ENCODE measurements around the gene RASL11A. TPM values are rescaled to one million over a fixed set of nuclear protein-coding genes. Genes with fewer than 3 reads are reported as not detected.
"Not testable (repeated sequence)": the region's sequence is repeated elsewhere in the genome, so short reads cannot be mapped to it uniquely, and the experiment has no call there.

The RASL11A gene
- 0.65 TPM for polyA plus RNA-seq (2013, experiment 1 of 4)
- polyA plus RNA-seq (2013, experiment 2 of 4): 0.68 TPM
- 0.59 TPM for polyA plus RNA-seq (2013, experiment 3 of 4)
- polyA plus RNA-seq (2013, experiment 4 of 4): 1.6 TPM

- Histone ChIP-seq H3K27me3 (ENCODE audit: control insufficient read depth, insufficient read depth, low read length, poor library complexity, severe bottlenecking) (peaks cover 37% of the 10 kb centered on the region), H3K9me3 (ENCODE audit: control insufficient read depth, low read length) (no peaks in the 10 kb centered on the region), H3K36me3 (ENCODE audit: control insufficient read depth, insufficient read depth, low read length) (no peaks in the 10 kb centered on the region), H3K4me3 (ENCODE audit: insufficient read depth, low read depth, low read length) (peak within 1 kb of the TSS; percentile 64), H3K27ac (ENCODE audit: insufficient read depth, low read depth, low read length, poor library complexity, severe bottlenecking) (no peak within 1 kb of the TSS), H3K4me1 (ENCODE audit: control insufficient read depth, insufficient read depth, low read length) (no peaks in the 10 kb centered on the region)
- WGBS, 2 experiments: 2% methylated on average over 99 of the region's 99 CpGs
Observed at GRCh38 chr13:27270594-27271520, at the start of gene RASL11A. RASL11A (plus strand) TSS chr13:27270830; CDS start chr13:27270945, 115 bp downstream.

GRCh38 chr13:27222100-27222499 is 48.5 kb upstream of the RASL11A start:
- H3K4me3 ChIP-seq (ENCODE audit: insufficient read depth, low read depth, low read length); H3K36me3 ChIP-seq (ENCODE audit: control insufficient read depth, insufficient read depth, low read length); H3K9me3 ChIP-seq (ENCODE audit: control insufficient read depth, low read length); H3K4me1 ChIP-seq (ENCODE audit: control insufficient read depth, insufficient read depth, low read length); H3K27ac ChIP-seq (ENCODE audit: insufficient read depth, low read depth, low read length, poor library complexity, severe bottlenecking); H3K27me3 ChIP-seq (ENCODE audit: control insufficient read depth, insufficient read depth, low read length, poor library complexity, severe bottlenecking): not testable (repeated sequence)
- WGBS, 2 experiments: 77 to 90% methylated on average over 2 of the region's 2 CpGs

GRCh38 chr13:27226991-27227390 is 43.6 kb upstream of the RASL11A start:
- H3K27me3 ChIP-seq (ENCODE audit: control insufficient read depth, insufficient read depth, low read length, poor library complexity, severe bottlenecking): peaks cover 3% of the 10 kb centered on the region
- H3K4me1 ChIP-seq (ENCODE audit: control insufficient read depth, insufficient read depth, low read length): no peaks in the 10 kb centered on the region
- H3K27ac ChIP-seq (ENCODE audit: insufficient read depth, low read depth, low read length, poor library complexity, severe bottlenecking): no peak overlapping the region
- H3K36me3 ChIP-seq (ENCODE audit: control insufficient read depth, insufficient read depth, low read length): no peaks in the 10 kb centered on the region
- 89 to 94% methylated on average over 2 of the region's 2 CpGs for WGBS, 2 experiments
- H3K9me3 ChIP-seq (ENCODE audit: control insufficient read depth, low read length): no peaks in the 10 kb centered on the region
- no peak overlapping the region for H3K4me3 ChIP-seq (ENCODE audit: insufficient read depth, low read depth, low read length)

GRCh38 chr13:27228131-27228530 is 42.5 kb upstream of the RASL11A start:
- Histone ChIP-seq H3K36me3 (ENCODE audit: control insufficient read depth, insufficient read depth, low read length) (no peaks in the 10 kb centered on the region), H3K27me3 (ENCODE audit: control insufficient read depth, insufficient read depth, low read length, poor library complexity, severe bottlenecking) (peaks cover 3% of the 10 kb centered on the region), H3K4me3 (ENCODE audit: insufficient read depth, low read depth, low read length) (no peak overlapping the region), H3K27ac (ENCODE audit: insufficient read depth, low read depth, low read length, poor library complexity, severe bottlenecking) (no peak overlapping the region), H3K4me1 (ENCODE audit: control insufficient read depth, insufficient read depth, low read length) (no peaks in the 10 kb centered on the region), H3K9me3 (ENCODE audit: control insufficient read depth, low read length) (no peaks in the 10 kb centered on the region)

- H3K9me3 ChIP-seq (ENCODE audit: control insufficient read depth, low read length): no peaks in the 10 kb centered on the region
- no peaks in the 10 kb centered on the region for H3K4me1 ChIP-seq (ENCODE audit: control insufficient read depth, insufficient read depth, low read length)
- no peaks in the 10 kb centered on the region for H3K36me3 ChIP-seq (ENCODE audit: control insufficient read depth, insufficient read depth, low read length)
- no peaks in the 10 kb centered on the region for H3K27me3 ChIP-seq (ENCODE audit: control insufficient read depth, insufficient read depth, low read length, poor library complexity, severe bottlenecking)
- H3K4me3 ChIP-seq (ENCODE audit: insufficient read depth, low read depth, low read length): no peak overlapping the region
- 97 to 98% methylated on average over 2 to 3 of the region's 3 CpGs for WGBS, 2 experiments
- no peak overlapping the region for H3K27ac ChIP-seq (ENCODE audit: insufficient read depth, low read depth, low read length, poor library complexity, severe bottlenecking)
Observed at GRCh38 chr13:27229642-27230041, 41.0 kb upstream of the RASL11A start.

GRCh38 chr13:27233964-27234363 is 36.7 kb upstream of the RASL11A start:
- H3K36me3 ChIP-seq (ENCODE audit: control insufficient read depth, insufficient read depth, low read length): no peaks in the 10 kb centered on the region
- WGBS, 2 experiments: 94 to 96% methylated on average over 5 of the region's 5 CpGs
- no peaks in the 10 kb centered on the region for H3K27me3 ChIP-seq (ENCODE audit: control insufficient read depth, insufficient read depth, low read length, poor library complexity, severe bottlenecking)
- no peaks in the 10 kb centered on the region for H3K4me1 ChIP-seq (ENCODE audit: control insufficient read depth, insufficient read depth, low read length)
- no peak overlapping the region for H3K27ac ChIP-seq (ENCODE audit: insufficient read depth, low read depth, low read length, poor library complexity, severe bottlenecking)
- H3K4me3 ChIP-seq (ENCODE audit: insufficient read depth, low read depth, low read length): no peak overlapping the region
- H3K9me3 ChIP-seq (ENCODE audit: control insufficient read depth, low read length): no peaks in the 10 kb centered on the region

GRCh38 chr13:27236478-27236877 is 34.2 kb upstream of the RASL11A start:
- Histone ChIP-seq H3K9me3 (ENCODE audit: control insufficient read depth, low read length) (no peaks in the 10 kb centered on the region), H3K4me1 (ENCODE audit: control insufficient read depth, insufficient read depth, low read length) (no peaks in the 10 kb centered on the region), H3K27ac (ENCODE audit: insufficient read depth, low read depth, low read length, poor library complexity, severe bottlenecking) (no peak overlapping the region), H3K4me3 (ENCODE audit: insufficient read depth, low read depth, low read length) (no peak overlapping the region), H3K27me3 (ENCODE audit: control insufficient read depth, insufficient read depth, low read length, poor library complexity, severe bottlenecking) (no peaks in the 10 kb centered on the region), H3K36me3 (ENCODE audit: control insufficient read depth, insufficient read depth, low read length) (no peaks in the 10 kb centered on the region)
- WGBS, 2 experiments: 81 to 87% methylated on average over 2 of the region's 2 CpGs

- Histone ChIP-seq H3K9me3 (ENCODE audit: control insufficient read depth, low read length) (no peaks in the 10 kb centered on the region), H3K27me3 (ENCODE audit: control insufficient read depth, insufficient read depth, low read length, poor library complexity, severe bottlenecking) (no peaks in the 10 kb centered on the region), H3K27ac (ENCODE audit: insufficient read depth, low read depth, low read length, poor library complexity, severe bottlenecking) (no peak overlapping the region)
Observed at GRCh38 chr13:27242702-27243101, 27.9 kb upstream of the RASL11A start.

GRCh38 chr13:27245610-27246009 is 25.0 kb upstream of the RASL11A start:
- Histone ChIP-seq H3K36me3 (ENCODE audit: control insufficient read depth, insufficient read depth, low read length) (no peaks in the 10 kb centered on the region), H3K4me3 (ENCODE audit: insufficient read depth, low read depth, low read length) (no peak overlapping the region), H3K4me1 (ENCODE audit: control insufficient read depth, insufficient read depth, low read length) (no peaks in the 10 kb centered on the region), H3K27ac (ENCODE audit: insufficient read depth, low read depth, low read length, poor library complexity, severe bottlenecking) (no peak overlapping the region), H3K27me3 (ENCODE audit: control insufficient read depth, insufficient read depth, low read length, poor library complexity, severe bottlenecking) (no peaks in the 10 kb centered on the region), H3K9me3 (ENCODE audit: control insufficient read depth, low read length) (no peaks in the 10 kb centered on the region)
- 55 to 62% methylated on average over 7 of the region's 7 CpGs for whole genome bisulfite sequencing, 2 experiments

More at GRCh38 chr13:27242702-27243101, 27.9 kb upstream of the RASL11A start:
- Histone ChIP-seq H3K4me3 (ENCODE audit: insufficient read depth, low read depth, low read length) (no peak overlapping the region), H3K4me1 (ENCODE audit: control insufficient read depth, insufficient read depth, low read length) (no peaks in the 10 kb centered on the region), H3K36me3 (ENCODE audit: control insufficient read depth, insufficient read depth, low read length) (no peaks in the 10 kb centered on the region)
- 92 to 94% methylated on average over 4 to 5 of the region's 5 CpGs for WGBS, 2 experiments

GRCh38 chr13:27250833-27251165 is 19.8 kb upstream of the RASL11A start:
- H3K4me3 ChIP-seq (ENCODE audit: insufficient read depth, low read depth, low read length): peak overlapping the region; percentile 83
- no peaks in the 10 kb centered on the region for H3K36me3 ChIP-seq (ENCODE audit: control insufficient read depth, insufficient read depth, low read length)
- 0% methylated on average over 5 of the region's 9 CpGs for WGBS, 2 experiments
- H3K9me3 ChIP-seq (ENCODE audit: control insufficient read depth, low read length): no peaks in the 10 kb centered on the region
- H3K27me3 ChIP-seq (ENCODE audit: control insufficient read depth, insufficient read depth, low read length, poor library complexity, severe bottlenecking): no peaks in the 10 kb centered on the region
- H3K4me1 ChIP-seq (ENCODE audit: control insufficient read depth, insufficient read depth, low read length): peaks cover 3% of the 10 kb centered on the region
- no peak overlapping the region for H3K27ac ChIP-seq (ENCODE audit: insufficient read depth, low read depth, low read length, poor library complexity, severe bottlenecking)

Data from ectodermal cell (in vitro differentiated cells).